HG02763 (cell line): ENCODE data around the gene KLF16.
A peak's percentile ranks its signal among the peaks of the same experiment; 100 is the strongest.

Experiments
- ATAC-seq: cut with Tn5 transposase; IDR thresholded peaks from one replicate; pipeline ENCODE4 v1.9.1; 2021; ENCODE audit warnings: mild to moderate bottlenecking, moderate library complexity; ENCODE audit not compliant: unreplicated experiment

Gene KLF16

GRCh38 chr19:1856698-1857603 is 6.4 kb downstream of the KLF16 start:
- ATAC-seq, result peak; percentile 28

- ATAC-seq, result no peak
Measured at GRCh38 chr19:1856345-1856697, 7.1 kb downstream of the KLF16 start.

GRCh38 chr19:1855828-1856255 is 7.5 kb downstream of the KLF16 start:
- no peak for ATAC-seq

GRCh38 chr19:1855040-1855827 is 8.1 kb downstream of the KLF16 start:
- peak; percentile 50 for ATAC-seq

- ATAC-seq, result no peak
Measured at GRCh38 chr19:1854542-1855039, 8.8 kb downstream of the KLF16 start.

- ATAC-seq, result no peak
Measured at GRCh38 chr19:1854039-1854541, 9.3 kb downstream of the KLF16 start.

- ATAC-seq, result no peak
Measured at GRCh38 chr19:1853295-1854038, 9.9 kb downstream of the KLF16 start.

GRCh38 chr19:1852581-1853128 is 10.7 kb downstream of the KLF16 start:
- no peak for ATAC-seq

- no peak for ATAC-seq
Measured at GRCh38 chr19:1851654-1852580, 11.5 kb downstream of the KLF16 start.

- no peak for ATAC-seq
Measured at GRCh38 chr19:1850809-1851653, 12.3 kb downstream of the KLF16 start.

GRCh38 chr19:1849886-1850398 is 13.4 kb downstream of the KLF16 start:
- no peak for ATAC-seq

- no peak for ATAC-seq
Measured at GRCh38 chr19:1849132-1849474, 14.3 kb downstream of the KLF16 start.

- ATAC-seq, result peak; percentile 78
Measured at GRCh38 chr19:1848399-1849131, 14.8 kb downstream of the KLF16 start, which contains the start of gene REXO1. Gene REXO1 (minus strand): TSS chr19:1848483. CDS start chr19:1848358, 125 bp downstream.

GRCh38 chr19:1847684-1848398 is 15.5 kb downstream of the KLF16 start:
- ATAC-seq, result no peak

- no peak for ATAC-seq
Measured at GRCh38 chr19:1847348-1847683, 16.1 kb downstream of the KLF16 start.

- ATAC-seq, result no peak
Measured at GRCh38 chr19:1846517-1847204, 16.7 kb downstream of the KLF16 start.

- no peak for ATAC-seq
Measured at GRCh38 chr19:1845642-1846041, 17.7 kb downstream of the KLF16 start.
